ENCODE measurements around the gene TRIM65.

- no peak for TF ChIP-seq CTCF (IDR thresholded peaks at IDR 0.05)
- no peak for TF ChIP-seq POLR2A (IDR thresholded peaks at IDR 0.05)
Observed at GRCh38 chr17:75872434-75873351, 24.1 kb downstream of the TRIM65 start.

Measured in right lobe of liver (tissue), 4 donors.